ENCODE measurements around the gene NLK.

DNA sequence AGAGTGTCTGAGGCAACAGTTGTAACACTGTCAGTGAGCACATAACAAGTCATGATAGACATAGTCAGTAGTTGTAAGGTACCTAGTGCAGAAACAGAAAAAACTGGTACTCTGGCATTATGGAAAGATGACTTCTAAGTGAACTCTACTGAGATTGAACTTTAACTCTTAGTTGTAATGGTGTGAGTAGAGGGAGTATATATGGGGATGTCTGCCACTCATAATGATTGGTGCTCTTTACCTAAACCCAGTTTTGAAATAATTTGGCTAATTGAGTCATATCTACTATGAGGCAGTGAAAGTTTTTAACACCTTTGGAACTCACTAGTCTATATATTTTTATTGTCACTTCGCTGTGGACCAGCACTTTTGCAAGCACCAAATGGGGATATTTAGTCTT, 6.6 kb downstream of the NLK start:
- TF ChIP-seq, protein P1, sequence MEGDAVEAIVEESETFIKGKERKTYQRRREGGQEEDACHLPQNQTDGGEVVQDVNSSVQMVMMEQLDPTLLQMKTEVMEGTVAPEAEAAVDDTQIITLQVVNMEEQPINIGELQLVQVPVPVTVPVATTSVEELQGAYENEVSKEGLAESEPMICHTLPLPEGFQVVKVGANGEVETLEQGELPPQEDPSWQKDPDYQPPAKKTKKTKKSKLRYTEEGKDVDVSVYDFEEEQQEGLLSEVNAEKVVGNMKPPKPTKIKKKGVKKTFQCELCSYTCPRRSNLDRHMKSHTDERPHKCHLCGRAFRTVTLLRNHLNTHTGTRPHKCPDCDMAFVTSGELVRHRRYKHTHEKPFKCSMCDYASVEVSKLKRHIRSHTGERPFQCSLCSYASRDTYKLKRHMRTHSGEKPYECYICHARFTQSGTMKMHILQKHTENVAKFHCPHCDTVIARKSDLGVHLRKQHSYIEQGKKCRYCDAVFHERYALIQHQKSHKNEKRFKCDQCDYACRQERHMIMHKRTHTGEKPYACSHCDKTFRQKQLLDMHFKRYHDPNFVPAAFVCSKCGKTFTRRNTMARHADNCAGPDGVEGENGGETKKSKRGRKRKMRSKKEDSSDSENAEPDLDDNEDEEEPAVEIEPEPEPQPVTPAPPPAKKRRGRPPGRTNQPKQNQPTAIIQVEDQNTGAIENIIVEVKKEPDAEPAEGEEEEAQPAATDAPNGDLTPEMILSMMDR (IDR thresholded peaks at IDR 0.05): no peak
- no peak for TF ChIP-seq POLR2A (IDR thresholded peaks at IDR 0.05)
- TF ChIP-seq POLR2AphosphoS5 (IDR thresholded peaks at IDR 0.05; ENCODE audit: insufficient read depth in 1 of 2, low read depth in 1 of 2): no peak
